HepG2 (cell line): ENCODE measurements around the gene ABCB7. TPM values are rescaled to one million over a fixed set of nuclear protein-coding genes. Genes with fewer than 3 reads are reported as not detected.

Source experiments
- ESRRA ChIP-seq: sonication (generic); formaldehyde crosslinking; IDR thresholded peaks from 2 replicates; pipeline ENCODE4 v1.5.1; 2020; ENCODE audit warnings: mild to moderate bottlenecking, low read depth, missing genetic modification reagents
- FOXA3 ChIP-seq: IDR thresholded peaks from 2 replicates; pipeline ENCODE4 v1.6.1; 2016; ENCODE audit warnings: missing genetic modification reagents, missing compliant biosample characterization
- MBD4 ChIP-seq: IDR thresholded peaks from 2 replicates; pipeline ENCODE4 v1.6.1; 2012; ENCODE audit warnings: low read length, inconsistent platforms, borderline replicate concordance
- MTF2 ChIP-seq: sonication (generic); formaldehyde crosslinking; IDR thresholded peaks from 2 replicates; pipeline ENCODE4 v1.5.0; 2020; ENCODE audit warnings: missing genetic modification reagents, borderline replicate concordance
- NR1H2 ChIP-seq: sonication (generic); formaldehyde crosslinking; IDR thresholded peaks from 2 replicates; pipeline ENCODE4 v1.8.1; 2022; ENCODE audit warnings: low read depth, missing genetic modification reagents, borderline replicate concordance
- POGK ChIP-seq: sonication (generic); formaldehyde crosslinking; conservative IDR thresholded peaks from 2 replicates; pipeline ENCODE4 v1.8.0; 2022; ENCODE audit warnings: mild to moderate bottlenecking, moderate library complexity, missing genetic modification reagents
- SAP130 ChIP-seq: IDR thresholded peaks from 2 replicates; pipeline ENCODE4 v1.6.1; 2016; ENCODE audit warnings: low read depth
- TAF1 ChIP-seq: sonication (generic); formaldehyde crosslinking; IDR thresholded peaks from 2 replicates; pipeline ENCODE4 v1.4.0; 2020; ENCODE audit warnings: missing genetic modification reagents
- TEAD3 ChIP-seq: optimal IDR thresholded peaks from 2 replicates; pipeline ENCODE3; 2016; ENCODE audit warnings: borderline replicate concordance
- ZBTB10 ChIP-seq: sonication (generic); formaldehyde crosslinking; IDR thresholded peaks from 2 replicates; pipeline ENCODE4 v1.4.0; 2020; ENCODE audit warnings: missing genetic modification reagents, borderline replicate concordance
- ZFY ChIP-seq: sonication (generic); formaldehyde crosslinking; IDR thresholded peaks from 2 replicates; pipeline ENCODE4 v1.4.0; 2020; ENCODE audit warnings: missing genetic modification reagents
- ZNF124 ChIP-seq: sonication (generic); formaldehyde crosslinking; IDR thresholded peaks from 2 replicates; pipeline ENCODE4 v1.4.0; 2020; ENCODE audit warnings: missing genetic modification reagents
- ZNF30 ChIP-seq: sonication (generic); formaldehyde crosslinking; IDR thresholded peaks from 2 replicates; pipeline ENCODE4 v1.5.0; 2020; ENCODE audit warnings: mild to moderate bottlenecking, missing genetic modification reagents
- ZNF337 ChIP-seq: sonication (generic); formaldehyde crosslinking; IDR thresholded peaks from 2 replicates; pipeline ENCODE4 v1.5.1; 2020; ENCODE audit warnings: missing genetic modification reagents, low read depth, mild to moderate bottlenecking, borderline replicate concordance
- ZNF451 ChIP-seq: sonication (generic); formaldehyde crosslinking; IDR thresholded peaks from 2 replicates; pipeline ENCODE4 v1.5.0; 2020; ENCODE audit warnings: mild to moderate bottlenecking, missing genetic modification reagents
- ZNF605 ChIP-seq: sonication (generic); formaldehyde crosslinking; IDR thresholded peaks from 2 replicates; pipeline ENCODE4 v1.8.0; 2022; ENCODE audit warnings: mild to moderate bottlenecking, missing genetic modification reagents
- polyA plus RNA-seq, 8 experiments: library from polyadenylated mRNA; depleted of rRNA in 3 of 8; stranded (reverse) in 7 of 8; unstranded in 1 of 8; fragments of >200 nt; fragmentation: Illumina TruSeq in 4 of 8; extraction: Trizol in 4 of 8; gene quantifications; 2 replicates each; pipeline versions ENCODE4 v1.2.1 to v1.2.3, GENCODE V29; 2011 to 2016; ENCODE audit warnings: low read depth in 4 of 8, missing spikeins in 1 of 8, mixed read lengths in 1 of 8; ENCODE audit not compliant: insufficient read depth in 1 of 8
- total RNA-seq, 5 experiments: library from RNA; depleted of rRNA; stranded (reverse); fragments of >200 nt; fragmentation: Illumina TruSeq; extraction: Trizol; gene quantifications; 2 replicates each; pipeline ENCODE4 v1.2.3, GENCODE V29; 2016; ENCODE audit warnings: low read depth in 1 of 5
- TF ChIP-seq, protein P1 (sequence below): sonication (generic); formaldehyde crosslinking; conservative IDR thresholded peaks from 2 replicates; pipeline ENCODE4 v1.4.0; 2020; ENCODE audit warnings: mild to moderate bottlenecking, missing genetic modification reagents, moderate library complexity
- TF ChIP-seq, protein P2 (sequence below), 2 experiments: fragments of 450-650 bp in 1 of 2; sonication (generic) in 1 of 2; formaldehyde crosslinking; IDR thresholded peaks; 2 replicates each; pipeline versions ENCODE4 v1.5.0 to v1.8.0; 2020 to 2022; ENCODE audit warnings: mild to moderate bottlenecking in 1 of 2, missing genetic modification reagents in 1 of 2
- TF ChIP-seq, protein P3 (sequence below): sonication (generic); formaldehyde crosslinking; IDR thresholded peaks from 2 replicates; pipeline ENCODE4 v1.4.0; 2020; ENCODE audit warnings: mild to moderate bottlenecking, missing genetic modification reagents

Gene ABCB7
- total and polyA plus RNA-seq, 2 of the 13 experiments (the other 11 are each of a cell fraction or from before 2014, with no cell fraction given) = 27.7 to 28.7 TPM

- TF ChIP-seq, protein P1, sequence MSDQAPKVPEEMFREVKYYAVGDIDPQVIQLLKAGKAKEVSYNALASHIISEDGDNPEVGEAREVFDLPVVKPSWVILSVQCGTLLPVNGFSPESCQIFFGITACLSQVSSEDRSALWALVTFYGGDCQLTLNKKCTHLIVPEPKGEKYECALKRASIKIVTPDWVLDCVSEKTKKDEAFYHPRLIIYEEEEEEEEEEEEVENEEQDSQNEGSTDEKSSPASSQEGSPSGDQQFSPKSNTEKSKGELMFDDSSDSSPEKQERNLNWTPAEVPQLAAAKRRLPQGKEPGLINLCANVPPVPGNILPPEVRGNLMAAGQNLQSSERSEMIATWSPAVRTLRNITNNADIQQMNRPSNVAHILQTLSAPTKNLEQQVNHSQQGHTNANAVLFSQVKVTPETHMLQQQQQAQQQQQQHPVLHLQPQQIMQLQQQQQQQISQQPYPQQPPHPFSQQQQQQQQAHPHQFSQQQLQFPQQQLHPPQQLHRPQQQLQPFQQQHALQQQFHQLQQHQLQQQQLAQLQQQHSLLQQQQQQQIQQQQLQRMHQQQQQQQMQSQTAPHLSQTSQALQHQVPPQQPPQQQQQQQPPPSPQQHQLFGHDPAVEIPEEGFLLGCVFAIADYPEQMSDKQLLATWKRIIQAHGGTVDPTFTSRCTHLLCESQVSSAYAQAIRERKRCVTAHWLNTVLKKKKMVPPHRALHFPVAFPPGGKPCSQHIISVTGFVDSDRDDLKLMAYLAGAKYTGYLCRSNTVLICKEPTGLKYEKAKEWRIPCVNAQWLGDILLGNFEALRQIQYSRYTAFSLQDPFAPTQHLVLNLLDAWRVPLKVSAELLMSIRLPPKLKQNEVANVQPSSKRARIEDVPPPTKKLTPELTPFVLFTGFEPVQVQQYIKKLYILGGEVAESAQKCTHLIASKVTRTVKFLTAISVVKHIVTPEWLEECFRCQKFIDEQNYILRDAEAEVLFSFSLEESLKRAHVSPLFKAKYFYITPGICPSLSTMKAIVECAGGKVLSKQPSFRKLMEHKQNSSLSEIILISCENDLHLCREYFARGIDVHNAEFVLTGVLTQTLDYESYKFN (CRISPR knock-in tag) = no peak
- TF ChIP-seq ZNF30 (CRISPR knock-in tag) (no peak), ZFY (CRISPR knock-in tag) (no peak; the same call in 1 of the 2 replicates), ZNF124 (CRISPR knock-in tag) (0 out of 2 replicates have a peak, but pooled peaks have one; percentile 31), FOXA3 (CRISPR knock-in tag) (0 out of 2 replicates have a peak, but pooled peaks have one; percentile 9), MTF2 (CRISPR knock-in tag) (no peak), TAF1 (CRISPR knock-in tag) (peak; percentile 87), POGK (CRISPR knock-in tag) (no peak), ZBTB10 (CRISPR knock-in tag) (no peak), NR1H2 (CRISPR knock-in tag) (no peak), MBD4 (no peak), ZNF337 (no peak), ZNF605 (no peak), ESRRA (CRISPR knock-in tag) (peak; percentile 20; the same call in 1 of the 2 replicates), SAP130 (peak; percentile 75), ZNF451 (CRISPR knock-in tag) (no peak), TEAD3 (CRISPR knock-in tag) (peak; percentile 28)
- TF ChIP-seq, protein P2, sequence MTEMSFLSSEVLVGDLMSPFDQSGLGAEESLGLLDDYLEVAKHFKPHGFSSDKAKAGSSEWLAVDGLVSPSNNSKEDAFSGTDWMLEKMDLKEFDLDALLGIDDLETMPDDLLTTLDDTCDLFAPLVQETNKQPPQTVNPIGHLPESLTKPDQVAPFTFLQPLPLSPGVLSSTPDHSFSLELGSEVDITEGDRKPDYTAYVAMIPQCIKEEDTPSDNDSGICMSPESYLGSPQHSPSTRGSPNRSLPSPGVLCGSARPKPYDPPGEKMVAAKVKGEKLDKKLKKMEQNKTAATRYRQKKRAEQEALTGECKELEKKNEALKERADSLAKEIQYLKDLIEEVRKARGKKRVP (CRISPR knock-in tag; IDR thresholded peaks at IDR 0.05) = 0 out of 4 replicates have a peak, but pooled peaks of 1 of the 2 experiments have one; percentile 25
- TF ChIP-seq, protein P3, sequence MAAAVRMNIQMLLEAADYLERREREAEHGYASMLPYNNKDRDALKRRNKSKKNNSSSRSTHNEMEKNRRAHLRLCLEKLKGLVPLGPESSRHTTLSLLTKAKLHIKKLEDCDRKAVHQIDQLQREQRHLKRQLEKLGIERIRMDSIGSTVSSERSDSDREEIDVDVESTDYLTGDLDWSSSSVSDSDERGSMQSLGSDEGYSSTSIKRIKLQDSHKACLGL (CRISPR knock-in tag) = no peak
Measured at GRCh38 chrX:75155827-75156525, at the start of gene ABCB7 (continued).
